GM20000 (cell line): Measurements from ENCODE around the gene COL13A1.

ENCODE experiments used
- DNase-seq: peaks from one replicate; pipeline ENCODE4 v3.0.0; 2012; ENCODE audit warnings: low spot score
- CTCF ChIP-seq: IDR thresholded peaks from 2 replicates; pipeline ENCODE4 v1.5.1; 2012; ENCODE audit warnings: mild to moderate bottlenecking, control low read depth; ENCODE audit errors: extremely low read depth, missing control alignments

Gene COL13A1

GRCh38 chr10:69958556-69958902 lies 156.8 kb downstream of the COL13A1 start:
- no peak for TF ChIP-seq CTCF
- no peak for DNase-seq

- no peak for DNase-seq
- TF ChIP-seq CTCF = no peak
Measured at GRCh38 chr10:69959911-69960310, 158.2 kb downstream of the COL13A1 start.

GRCh38 chr10:69960606-69960987 lies 158.9 kb downstream of the COL13A1 start:
- DNase-seq = no peak
- no peak for TF ChIP-seq CTCF

- peak; percentile 34 for TF ChIP-seq CTCF
- DNase-seq = no peak
Measured at GRCh38 chr10:69960988-69961880, 159.5 kb downstream of the COL13A1 start.

- DNase-seq = no peak
- no peak for TF ChIP-seq CTCF
Measured at GRCh38 chr10:69961881-69962745, 160.4 kb downstream of the COL13A1 start.

GRCh38 chr10:69962746-69963135 lies 161.0 kb downstream of the COL13A1 start:
- no peak for DNase-seq
- no peak for TF ChIP-seq CTCF
